ENCODE data around the gene DNAJC5.
A peak's percentile ranks its signal among the peaks of the same experiment; 100 is the strongest.
"Not testable (repeated sequence)": the region's sequence is repeated elsewhere in the genome, so short reads cannot be mapped to it uniquely, and the experiment has no call there.

DNAJC5 gene

GRCh38 chr20:63969838-63970713 lies 75.2 kb downstream of the DNAJC5 start, which contains the start of gene ZNF512B:
Gene ZNF512B, minus strand, starts transcription at chr20:63969930. Its CDS starts 1,980 bp downstream, at chr20:63967950.
- peak; percentile 73 to 74 for DNase-seq

DNA sequence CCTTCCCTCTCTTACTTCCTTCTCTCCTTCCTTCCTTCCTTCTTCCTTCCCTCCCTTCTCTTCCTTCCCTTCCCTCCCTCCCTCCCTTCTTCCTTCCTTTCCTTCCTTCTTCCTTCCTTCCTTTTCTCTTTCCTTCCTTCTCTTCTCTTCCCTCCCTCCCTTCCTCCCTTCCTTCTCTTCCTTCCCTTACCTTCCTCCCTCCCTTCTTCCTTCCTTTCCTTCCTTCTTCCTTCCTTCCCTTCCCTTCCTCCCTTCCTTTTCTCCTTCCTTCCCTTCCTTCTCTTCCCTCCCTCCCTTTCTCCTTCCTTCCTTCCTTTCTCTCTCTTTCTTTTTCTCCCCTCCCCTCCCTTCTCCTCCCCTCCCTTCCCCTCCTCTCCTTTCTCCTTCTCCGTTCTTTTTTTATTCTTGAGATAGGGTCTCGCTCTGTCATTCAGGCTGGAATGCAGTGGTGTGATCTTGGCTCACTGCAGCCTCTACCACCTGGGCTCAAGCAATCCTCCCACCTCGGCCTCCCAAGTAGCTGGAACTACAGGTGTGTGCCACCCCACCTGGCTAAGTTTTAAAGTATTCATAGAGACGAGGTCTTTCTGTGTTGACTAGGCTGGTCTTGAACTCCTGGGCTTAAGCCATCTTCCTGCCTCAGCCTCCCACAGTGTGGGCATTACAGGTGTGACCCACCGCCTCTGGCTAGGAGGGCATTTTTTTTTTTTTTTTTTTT lies 75.9 kb downstream of the DNAJC5 start:
- no peak for DNase-seq

DNA sequence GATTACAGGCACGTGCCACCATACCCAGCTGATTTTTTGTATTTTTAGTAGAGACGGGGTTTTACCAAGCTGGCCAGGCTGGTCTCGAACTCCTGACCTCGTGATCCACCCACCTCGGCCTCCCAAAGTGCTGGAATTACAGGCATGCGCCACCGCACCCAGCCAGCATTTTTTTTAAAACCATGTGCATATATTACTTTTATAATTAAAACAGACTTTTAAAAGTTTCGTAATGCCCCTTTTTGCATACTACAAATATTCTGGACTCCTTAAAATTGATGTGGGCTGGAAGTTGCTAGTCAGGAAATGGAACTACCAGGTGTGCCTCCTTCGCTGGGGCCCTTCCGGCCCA lies 77.0 kb downstream of the DNAJC5 start:
- DNase-seq = not testable (repeated sequence)

GRCh38 chr20:63972312-63973159 lies 77.6 kb downstream of the DNAJC5 start:
- DNase-seq = no peak

GRCh38 chr20:63973160-63973479 lies 78.2 kb downstream of the DNAJC5 start:
- DNase-seq = no peak

GRCh38 chr20:63973636-63974401 lies 78.9 kb downstream of the DNAJC5 start:
- peak; percentile 75 to 78 for DNase-seq

GRCh38 chr20:63974402-63975200 lies 79.7 kb downstream of the DNAJC5 start:
- DNase-seq = peak; percentile 96 to 99

DNA sequence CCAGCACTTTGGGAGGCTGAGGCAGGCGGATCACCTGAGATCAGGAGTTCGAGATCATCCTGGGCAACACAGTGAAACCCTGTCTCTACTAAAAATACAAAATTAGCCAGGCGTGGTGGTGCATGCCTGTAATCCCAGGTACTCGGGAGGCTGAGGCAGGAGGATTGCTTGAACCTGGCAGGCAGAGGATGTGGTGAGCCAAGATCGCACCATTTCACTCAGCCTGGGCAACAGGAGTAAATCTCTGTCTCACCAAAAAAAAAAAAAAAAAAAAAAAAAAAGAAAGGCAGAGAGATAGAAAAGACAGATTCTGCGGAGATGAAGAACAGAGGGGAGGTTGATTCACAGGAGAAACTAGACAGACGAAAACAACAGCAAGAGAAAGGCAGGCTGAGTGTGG lies 81.6 kb downstream of the DNAJC5 start:
- DNase-seq = not testable (repeated sequence)

- no peak for DNase-seq
These were observed 82.2 kb downstream of the DNAJC5 start for GRCh38 chr20:63976980-63977738.

GRCh38 chr20:63977739-63978276 lies 82.9 kb downstream of the DNAJC5 start:
- no peak for DNase-seq

GRCh38 chr20:63978319-63979228 lies 83.6 kb downstream of the DNAJC5 start:
- DNase-seq = peak; percentile 58 to 77

GRCh38 chr20:63979229-63979556 lies 84.3 kb downstream of the DNAJC5 start:
- no peak for DNase-seq

- peak; percentile 70 to 71 for DNase-seq
These were observed 84.8 kb downstream of the DNAJC5 start, which contains the start of gene SAMD10 for GRCh38 chr20:63979557-63980316. Gene SAMD10, minus strand, starts transcription at chr20:63979642. Its CDS starts 175 bp downstream, at chr20:63979467.

DNA sequence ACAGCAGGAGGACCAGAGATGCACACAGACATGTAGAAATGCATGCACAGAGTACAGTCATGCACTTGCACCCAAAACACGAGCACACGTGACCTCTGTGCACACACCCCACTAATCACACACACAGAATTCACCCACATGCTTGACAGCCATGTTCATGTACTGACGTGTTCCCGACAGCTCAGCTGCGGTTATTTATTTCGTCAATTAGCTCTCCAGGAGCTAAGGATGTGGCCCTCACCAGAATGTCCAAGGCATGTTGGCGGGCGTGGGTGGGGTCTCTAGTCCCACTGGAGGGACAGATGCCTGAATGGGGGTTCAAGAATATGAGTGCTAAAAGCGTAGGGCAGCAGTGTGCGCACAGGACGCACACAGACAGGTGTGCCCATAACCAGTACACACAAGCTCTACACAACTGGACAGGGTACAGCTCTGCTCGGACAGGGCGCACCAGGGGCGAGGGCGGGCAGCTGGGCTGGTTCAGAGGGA lies 85.4 kb downstream of the DNAJC5 start:
- peak in 1 of 2 experiments; percentile 35 for DNase-seq

- peak; percentile 96 to 98 for DNase-seq
These were observed 86.1 kb downstream of the DNAJC5 start, which contains the start of gene PRPF6 for GRCh38 chr20:63980806-63981728. Gene PRPF6, plus strand, starts transcription at chr20:63981132. Its CDS starts 114 bp downstream, at chr20:63981246.

GRCh38 chr20:63982937-63983336 lies 88.0 kb downstream of the DNAJC5 start:
- no peak for DNase-seq

All from NCI-H2081 (cell line).